ENCODE data around the gene CSRP3. TPM values are rescaled to one million over a fixed set of nuclear protein-coding genes. Genes with fewer than 3 reads are reported as not detected.

CSRP3 gene
- total and polyA plus RNA-seq, 3 donors from 2014 or later, result 20.3 TPM; not detected in 2

- 91 to 94% methylated on average over 2 of the region's 2 CpGs for WGBS, 2 donors
- H3K9me3 ChIP-seq, result no peaks in the 10 kb centered on the region
- no peak for TF ChIP-seq POLR2A (IDR thresholded peaks at IDR 0.05)
- no peak for TF ChIP-seq CTCF (IDR thresholded peaks at IDR 0.05)
- no peak for DNase-seq
- no peak overlapping the region for H3K27ac ChIP-seq
- intact Hi-C loops (cut with DNase I; ENCODE audit: low total_unique reads), result no loop called here
- no peaks in the 10 kb centered on the region for H3K36me3 ChIP-seq (ENCODE audit: low read depth, missing control alignments)
- no peak overlapping the region for H3K4me3 ChIP-seq
- H3K4me1 ChIP-seq, result no peaks in the 10 kb centered on the region
- no peaks in the 10 kb centered on the region for H3K27me3 ChIP-seq
Measured at GRCh38 chr11:19168090-19168489, 33.7 kb downstream of the CSRP3 start.

- intact Hi-C loops (cut with DNase I; ENCODE audit: low total_unique reads), result no loop called here
- Histone ChIP-seq H3K27me3 (no peaks in the 10 kb centered on the region), H3K9me3 (no peaks in the 10 kb centered on the region), H3K27ac (no peak overlapping the region), H3K4me1 (no peaks in the 10 kb centered on the region), H3K36me3 (ENCODE audit: low read depth, missing control alignments) (no peaks in the 10 kb centered on the region), H3K4me3 (no peak overlapping the region)
- TF ChIP-seq POLR2A (IDR thresholded peaks at IDR 0.05), result no peak
- TF ChIP-seq CTCF (IDR thresholded peaks at IDR 0.05), result no peak
- WGBS, 2 donors, result 80 to 90% methylated on average over 2 of the region's 2 CpGs
- no peak for DNase-seq
Measured at GRCh38 chr11:19164881-19165280, 36.9 kb downstream of the CSRP3 start.

- no peak for DNase-seq
- no peaks in the 10 kb centered on the region for H3K27me3 ChIP-seq
- TF ChIP-seq POLR2A (IDR thresholded peaks at IDR 0.05) (no peak), CTCF (IDR thresholded peaks at IDR 0.05) (no peak)
- H3K27ac ChIP-seq, result no peak overlapping the region
- no peaks in the 10 kb centered on the region for H3K4me1 ChIP-seq
- H3K36me3 ChIP-seq (ENCODE audit: low read depth, missing control alignments), result no peaks in the 10 kb centered on the region
- intact Hi-C loops (cut with DNase I; ENCODE audit: low total_unique reads), result no loop called here
- 89 to 90% methylated on average over 4 of the region's 4 CpGs for WGBS, 2 donors
- no peaks in the 10 kb centered on the region for H3K9me3 ChIP-seq
- H3K4me3 ChIP-seq, result no peak overlapping the region
Measured at GRCh38 chr11:19164230-19164855, 37.4 kb downstream of the CSRP3 start.

GRCh38 chr11:19163617-19164016 lies 38.2 kb downstream of the CSRP3 start:
- no peaks in the 10 kb centered on the region for H3K36me3 ChIP-seq (ENCODE audit: low read depth, missing control alignments)
- WGBS, 2 donors, result 87 to 97% methylated on average over 1 of the region's 1 CpG

More at GRCh38 chr11:19163617-19164016, 38.2 kb downstream of the CSRP3 start:
- H3K27me3 ChIP-seq, result no peaks in the 10 kb centered on the region
- H3K9me3 ChIP-seq, result no peaks in the 10 kb centered on the region
- H3K27ac ChIP-seq, result no peak overlapping the region
- TF ChIP-seq POLR2A (IDR thresholded peaks at IDR 0.05) (no peak), CTCF (IDR thresholded peaks at IDR 0.05) (no peak)
- no peak for DNase-seq
- intact Hi-C loops (cut with DNase I; ENCODE audit: low total_unique reads), result no loop called here
- H3K4me3 ChIP-seq, result no peak overlapping the region
- no peaks in the 10 kb centered on the region for H3K4me1 ChIP-seq

Measured in testis (tissue), 3 donors.